Measurements from ENCODE around the gene DHTKD1.
"Not testable (repeated sequence)": the region's sequence is repeated elsewhere in the genome, so short reads cannot be mapped to it uniquely, and the experiment has no call there.

The DHTKD1 gene

GRCh38 chr10:12150163-12150562 is 81.4 kb downstream of the DHTKD1 start:
- no peak for FAIRE-seq
- TF ChIP-seq POLR2A (IDR thresholded peaks at IDR 0.05; ENCODE audit: low read depth, low read length) = no peak
- no peak for DNase-seq (ENCODE audit: insufficient read length, low spot score)

- FAIRE-seq (no peak), DNase-seq (ENCODE audit: insufficient read length, low spot score) (no peak)
- no peak for TF ChIP-seq POLR2A (IDR thresholded peaks at IDR 0.05; ENCODE audit: low read depth, low read length)
Observed at GRCh38 chr10:12154516-12154915, 85.8 kb downstream of the DHTKD1 start.

- no peak for DNase-seq (ENCODE audit: insufficient read length, low spot score)
- no peak for TF ChIP-seq POLR2A (IDR thresholded peaks at IDR 0.05; ENCODE audit: low read depth, low read length)
- no peak for FAIRE-seq
Observed at GRCh38 chr10:12156367-12157123, 87.8 kb downstream of the DHTKD1 start.

GRCh38 chr10:12158111-12158510 is 89.4 kb downstream of the DHTKD1 start:
- no peak for TF ChIP-seq POLR2A (IDR thresholded peaks at IDR 0.05; ENCODE audit: low read depth, low read length)
- DNase-seq (ENCODE audit: insufficient read length, low spot score) = no peak
- FAIRE-seq = no peak

- no peak for TF ChIP-seq POLR2A (IDR thresholded peaks at IDR 0.05; ENCODE audit: low read depth, low read length)
- FAIRE-seq (no peak), DNase-seq (ENCODE audit: insufficient read length, low spot score) (no peak)
Observed at GRCh38 chr10:12160664-12161063, 91.9 kb downstream of the DHTKD1 start.

GRCh38 chr10:12162927-12163326 is 94.2 kb downstream of the DHTKD1 start:
- DNase-seq (ENCODE audit: insufficient read length, low spot score) (no peak), FAIRE-seq (no peak)
- TF ChIP-seq POLR2A (IDR thresholded peaks at IDR 0.05; ENCODE audit: low read depth, low read length) = no peak

GRCh38 chr10:12164085-12164484 is 95.3 kb downstream of the DHTKD1 start:
- no peak for FAIRE-seq
- no peak for DNase-seq (ENCODE audit: insufficient read length, low spot score)
- TF ChIP-seq POLR2A (IDR thresholded peaks at IDR 0.05; ENCODE audit: low read depth, low read length) = no peak; the same call in 1 of the 2 replicates

GRCh38 chr10:12165036-12165435 is 96.3 kb downstream of the DHTKD1 start:
- TF ChIP-seq POLR2A (IDR thresholded peaks at IDR 0.05; ENCODE audit: low read depth, low read length) = no peak
- FAIRE-seq (no peak), DNase-seq (ENCODE audit: insufficient read length, low spot score) (no peak)

GRCh38 chr10:12165999-12166775 is 97.4 kb downstream of the DHTKD1 start:
- no peak for FAIRE-seq
- no peak for TF ChIP-seq POLR2A (IDR thresholded peaks at IDR 0.05; ENCODE audit: low read depth, low read length)
- no peak for DNase-seq (ENCODE audit: insufficient read length, low spot score)

GRCh38 chr10:12171512-12171911 is 102.8 kb downstream of the DHTKD1 start:
- DNase-seq (ENCODE audit: insufficient read length, low spot score); FAIRE-seq: not testable (repeated sequence)
